Progenitor cell of endocrine pancreas (in vitro differentiated cells): ENCODE results near the gene DENND6A. TPM values are rescaled to one million over a fixed set of nuclear protein-coding genes. Genes with fewer than 3 reads are reported as not detected.

Source experiments
- DNase-seq: peaks from one replicate; pipeline ENCODE4 v3.0.0; 2021; ENCODE audit warnings: low spot score; ENCODE audit not compliant: unreplicated experiment
- H3K27ac Mint-ChIP-seq: 2 replicates; pipeline ENCODE4 v1.8.0; 2021; ENCODE audit warnings: mild to moderate bottlenecking, moderate library complexity, mixed read lengths
- H3K27me3 Mint-ChIP-seq: 2 replicates; pipeline ENCODE4 v1.8.0; 2021; ENCODE audit warnings: mixed read lengths
- H3K36me3 Mint-ChIP-seq: 2 replicates; pipeline ENCODE4 v1.8.0; 2022; ENCODE audit warnings: mixed read lengths; ENCODE audit not compliant: insufficient read depth
- H3K4me1 Mint-ChIP-seq: 2 replicates; pipeline ENCODE4 v1.8.0; 2021; ENCODE audit warnings: low read depth, mixed read lengths
- H3K4me3 Mint-ChIP-seq: 2 replicates; pipeline ENCODE4 v1.8.0; 2021; ENCODE audit warnings: low read depth, mild to moderate bottlenecking, moderate library complexity, mixed read lengths
- H3K9me3 Mint-ChIP-seq: 2 replicates; pipeline ENCODE4 v1.8.0; 2021; ENCODE audit warnings: low read depth, mixed read lengths
- CTCF ChIP-seq: fragments of 200-600 bp; sonication (generic); IDR thresholded peaks from one replicate; pipeline ENCODE4 v1.5.0; 2021; ENCODE audit warnings: antibody characterized with exemption, mild to moderate bottlenecking; ENCODE audit not compliant: unreplicated experiment
- total RNA-seq: library from RNA; stranded (reverse); gene quantifications from 2 replicates; pipeline ENCODE4 v1.2.1, GENCODE V29; 2021

DENND6A gene
- total RNA-seq, 1 donor from 2014 or later: 29.1 TPM

- Mint-ChIP-seq H3K27me3 (no peaks in the 10 kb centered on the region), H3K4me1 (no peaks in the 10 kb centered on the region), H3K27ac (no peak overlapping the region), H3K36me3 (no peaks in the 10 kb centered on the region), H3K9me3 (no peaks in the 10 kb centered on the region), H3K4me3 (no peak overlapping the region)
- no peak for DNase-seq
- TF ChIP-seq CTCF: no peak
Measured at GRCh38 chr3:57733790-57734189, 40.9 kb upstream of the DENND6A start.

- no peak for TF ChIP-seq CTCF
- H3K4me1 Mint-ChIP-seq: no peaks in the 10 kb centered on the region
- H3K36me3 Mint-ChIP-seq: no peaks in the 10 kb centered on the region
- no peaks in the 10 kb centered on the region for H3K27me3 Mint-ChIP-seq
- H3K27ac Mint-ChIP-seq: no peak overlapping the region
- peaks cover 3% of the 10 kb centered on the region for H3K9me3 Mint-ChIP-seq
- no peak overlapping the region for H3K4me3 Mint-ChIP-seq
- DNase-seq: no peak
Measured at GRCh38 chr3:57731311-57731710, 38.4 kb upstream of the DENND6A start.

- no peaks in the 10 kb centered on the region for H3K36me3 Mint-ChIP-seq
- no peaks in the 10 kb centered on the region for H3K27me3 Mint-ChIP-seq
- no peak for TF ChIP-seq CTCF
- no peak for DNase-seq
- no peaks in the 10 kb centered on the region for H3K4me1 Mint-ChIP-seq
- H3K4me3 Mint-ChIP-seq: no peak overlapping the region
- H3K27ac Mint-ChIP-seq: no peak overlapping the region
- peaks cover 3% of the 10 kb centered on the region for H3K9me3 Mint-ChIP-seq
Measured at GRCh38 chr3:57730682-57731081, 37.8 kb upstream of the DENND6A start.

GRCh38 chr3:57729334-57730045 lies 36.6 kb upstream of the DENND6A start:
- H3K27ac Mint-ChIP-seq: no peak overlapping the region
- H3K4me1 Mint-ChIP-seq: no peaks in the 10 kb centered on the region
- H3K36me3 Mint-ChIP-seq: no peaks in the 10 kb centered on the region
- H3K27me3 Mint-ChIP-seq: no peaks in the 10 kb centered on the region
- no peak for TF ChIP-seq CTCF
- no peak for DNase-seq
- H3K9me3 Mint-ChIP-seq: peaks cover 3% of the 10 kb centered on the region
- H3K4me3 Mint-ChIP-seq: no peak overlapping the region

GRCh38 chr3:57727106-57727505 lies 34.2 kb upstream of the DENND6A start:
- no peak overlapping the region for H3K4me3 Mint-ChIP-seq
- no peak for TF ChIP-seq CTCF
- H3K27ac Mint-ChIP-seq: no peak overlapping the region
- no peaks in the 10 kb centered on the region for H3K4me1 Mint-ChIP-seq
- H3K36me3 Mint-ChIP-seq: no peaks in the 10 kb centered on the region
- H3K9me3 Mint-ChIP-seq: peaks cover 3% of the 10 kb centered on the region
- no peak for DNase-seq
- no peaks in the 10 kb centered on the region for H3K27me3 Mint-ChIP-seq
